Neuron (in vitro differentiated cells): Measurements from ENCODE around the gene TVP23C.

Source experiments
- H2AFZ ChIP-seq: one replicate; pipeline ENCODE4 v1.6.1; 2013; ENCODE audit warnings: low read depth, mild to moderate bottlenecking, inconsistent platforms, low read length, moderate library complexity
- H3K27me3 ChIP-seq: one replicate; pipeline ENCODE4 v1.6.1; 2013; ENCODE audit warnings: low read length; ENCODE audit not compliant: insufficient read depth
- H3K36me3 ChIP-seq: one replicate; pipeline ENCODE4 v1.6.1; 2013; ENCODE audit warnings: low read length; ENCODE audit not compliant: insufficient read depth
- H3K4me1 ChIP-seq: one replicate; pipeline ENCODE4 v1.6.1; 2013; ENCODE audit warnings: low read length; ENCODE audit not compliant: insufficient read depth
- H3K4me3 ChIP-seq: 2 replicates; pipeline ENCODE4 v1.5.1; 2013; ENCODE audit warnings: mild to moderate bottlenecking, low read length, moderate library complexity
- H3K9me3 ChIP-seq: one replicate; pipeline ENCODE4 v1.6.1; 2013; ENCODE audit warnings: low read length

TVP23C gene

GRCh38 chr17:15479703-15480102, 83.6 kb downstream of the TVP23C start:
- Histone ChIP-seq H3K9me3 (peaks cover 1% of the 10 kb centered on the region), H3K27me3 (no peaks in the 10 kb centered on the region), H3K4me1 (no peaks in the 10 kb centered on the region), H3K36me3 (no peaks in the 10 kb centered on the region), H2AFZ (no peak overlapping the region), H3K4me3 (no peak overlapping the region)

GRCh38 chr17:15478845-15479244, 84.4 kb downstream of the TVP23C start:
- Histone ChIP-seq H3K9me3 (peaks cover 1% of the 10 kb centered on the region), H2AFZ (no peak overlapping the region), H3K4me3 (no peak overlapping the region), H3K4me1 (no peaks in the 10 kb centered on the region), H3K36me3 (no peaks in the 10 kb centered on the region), H3K27me3 (no peaks in the 10 kb centered on the region)

DNA sequence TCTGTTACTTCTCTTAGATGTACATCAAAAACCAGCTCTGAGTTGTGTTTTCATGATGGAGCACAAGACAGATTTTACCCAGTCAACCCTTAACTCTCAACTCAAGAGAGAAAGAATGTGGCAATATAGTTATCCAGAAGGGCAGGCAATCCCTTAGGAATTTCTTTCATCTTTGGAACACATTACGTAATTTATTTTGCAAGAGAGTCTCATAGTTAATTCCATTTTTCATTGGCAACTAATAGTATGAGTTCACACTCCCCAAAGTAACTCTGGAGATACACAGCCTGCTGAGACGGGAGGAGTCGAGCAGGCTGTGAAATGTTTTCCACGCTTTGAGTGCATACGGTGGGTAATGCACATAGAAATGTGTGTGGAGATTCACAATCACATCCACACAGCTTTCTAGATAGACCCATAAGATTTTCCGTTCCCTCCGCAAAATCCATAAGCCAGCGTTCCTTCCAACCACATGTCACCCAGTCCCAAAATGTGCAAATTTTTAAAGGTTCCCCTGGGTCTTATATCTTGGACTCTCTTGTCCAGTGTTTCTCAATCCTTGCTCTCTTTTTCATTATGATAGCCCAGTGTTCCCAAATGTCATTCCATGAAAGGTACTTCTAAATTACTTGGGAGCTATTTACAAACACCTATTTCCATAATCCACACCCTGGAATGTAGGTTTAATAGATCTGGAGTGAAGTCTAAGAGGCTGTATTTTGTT, 87.5 kb downstream of the TVP23C start:
- Histone ChIP-seq H3K4me1 (no peaks in the 10 kb centered on the region), H3K36me3 (no peaks in the 10 kb centered on the region), H2AFZ (no peak overlapping the region), H3K9me3 (peaks cover 1% of the 10 kb centered on the region), H3K27me3 (no peaks in the 10 kb centered on the region), H3K4me3 (no peak overlapping the region)

DNA sequence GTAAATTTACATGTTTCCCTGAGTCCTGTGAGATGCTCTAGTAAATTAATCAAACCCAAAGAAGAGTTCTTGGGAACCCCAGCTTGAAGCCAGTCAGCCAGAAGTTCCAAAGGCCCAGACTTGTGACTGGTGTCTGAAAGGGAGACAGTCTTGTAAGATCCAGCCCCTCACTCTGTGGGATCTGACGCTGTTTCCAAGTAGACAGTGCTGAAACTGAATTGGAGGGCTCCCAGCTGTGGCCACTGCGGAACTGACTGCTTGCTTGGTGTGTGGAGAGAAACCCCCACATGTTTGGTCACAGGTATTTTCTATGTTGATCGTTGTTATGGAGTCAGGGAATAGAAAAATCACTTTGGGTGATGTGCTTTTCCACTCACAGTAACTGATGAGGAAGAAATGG, 90.4 kb downstream of the TVP23C start:
- no peaks in the 10 kb centered on the region for H3K36me3 ChIP-seq
- no peak overlapping the region for H2AFZ ChIP-seq
- no peaks in the 10 kb centered on the region for H3K27me3 ChIP-seq
- H3K4me1 ChIP-seq: no peaks in the 10 kb centered on the region
- no peaks in the 10 kb centered on the region for H3K9me3 ChIP-seq
- H3K4me3 ChIP-seq: no peak overlapping the region

DNA sequence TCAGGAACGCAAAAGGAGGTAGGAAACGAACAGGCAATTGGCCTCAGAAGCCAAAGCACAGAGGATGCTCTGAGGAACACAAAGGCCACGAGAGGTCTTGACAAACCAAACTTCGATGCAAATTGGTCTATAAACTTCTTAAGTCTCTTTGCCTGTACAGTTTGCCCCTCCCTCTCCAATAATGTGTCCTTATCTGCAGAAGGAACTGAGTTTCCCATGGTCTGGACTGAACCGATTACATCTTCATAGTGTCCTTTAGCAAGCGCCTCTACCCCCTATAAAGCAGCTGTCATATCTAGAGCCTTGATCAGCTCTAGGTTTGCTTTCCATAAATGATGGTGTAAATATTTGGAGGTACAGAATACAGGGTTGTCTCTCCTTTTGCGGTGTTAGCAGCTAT, 92.7 kb downstream of the TVP23C start:
- Histone ChIP-seq H3K9me3 (no peaks in the 10 kb centered on the region), H3K4me3 (no peak overlapping the region), H3K27me3 (no peaks in the 10 kb centered on the region), H3K36me3 (no peaks in the 10 kb centered on the region), H2AFZ (no peak overlapping the region), H3K4me1 (no peaks in the 10 kb centered on the region)

GRCh38 chr17:15469260-15469659, 94.0 kb downstream of the TVP23C start:
- H2AFZ ChIP-seq: no peak overlapping the region
- no peaks in the 10 kb centered on the region for H3K36me3 ChIP-seq
- H3K4me1 ChIP-seq: no peaks in the 10 kb centered on the region
- no peaks in the 10 kb centered on the region for H3K27me3 ChIP-seq
- H3K9me3 ChIP-seq: no peaks in the 10 kb centered on the region
- no peak overlapping the region for H3K4me3 ChIP-seq

- Histone ChIP-seq H3K4me3 (no peak overlapping the region), H2AFZ (no peak overlapping the region), H3K27me3 (no peaks in the 10 kb centered on the region), H3K9me3 (no peaks in the 10 kb centered on the region), H3K36me3 (no peaks in the 10 kb centered on the region), H3K4me1 (no peaks in the 10 kb centered on the region)
Observed at GRCh38 chr17:15468126-15468525, 95.2 kb downstream of the TVP23C start.

- Histone ChIP-seq H3K36me3 (no peaks in the 10 kb centered on the region), H3K4me1 (no peaks in the 10 kb centered on the region), H3K9me3 (no peaks in the 10 kb centered on the region), H3K4me3 (no peak within 1 kb of the TSS), H2AFZ (no peak within 1 kb of the TSS), H3K27me3 (no peaks in the 10 kb centered on the region)
Observed at GRCh38 chr17:15467592-15467991, 95.7 kb downstream of the TVP23C start, which contains the start of gene CDRT4. Gene CDRT4 (minus strand): TSS chr17:15467621. CDS start chr17:15440238, 27,383 bp downstream.

DNA sequence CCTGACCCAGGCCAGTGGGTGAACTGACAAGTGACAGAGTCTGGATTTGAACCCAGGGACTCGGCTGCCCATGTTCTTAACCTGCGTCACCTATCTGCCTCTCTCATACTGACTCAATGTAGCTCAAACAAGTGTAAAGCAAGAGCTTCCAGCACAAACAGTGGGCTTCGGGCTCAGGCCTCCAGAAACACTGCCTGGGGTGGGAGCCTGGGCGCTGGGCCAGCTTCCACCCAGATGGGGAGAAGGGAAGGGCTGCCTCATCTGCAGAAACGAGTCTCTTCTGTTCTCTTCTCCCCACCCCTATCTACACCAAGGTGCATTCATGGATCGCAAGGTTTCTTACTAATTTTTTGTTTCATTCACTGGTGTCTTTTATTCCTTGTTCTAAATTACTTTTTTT, 97.2 kb downstream of the TVP23C start:
- no peaks in the 10 kb centered on the region for H3K27me3 ChIP-seq
- no peaks in the 10 kb centered on the region for H3K4me1 ChIP-seq
- H3K36me3 ChIP-seq: no peaks in the 10 kb centered on the region
- H3K4me3 ChIP-seq: no peak overlapping the region
- no peak overlapping the region for H2AFZ ChIP-seq
- no peaks in the 10 kb centered on the region for H3K9me3 ChIP-seq

- no peaks in the 10 kb centered on the region for H3K9me3 ChIP-seq
- no peaks in the 10 kb centered on the region for H3K27me3 ChIP-seq
- H3K4me3 ChIP-seq: no peak overlapping the region
- H3K4me1 ChIP-seq: no peaks in the 10 kb centered on the region
- H2AFZ ChIP-seq: no peak overlapping the region
- H3K36me3 ChIP-seq: no peaks in the 10 kb centered on the region
Observed at GRCh38 chr17:15465045-15465701, 98.1 kb downstream of the TVP23C start.

- Histone ChIP-seq H3K9me3 (peaks cover 2% of the 10 kb centered on the region), H2AFZ (no peak overlapping the region), H3K27me3 (no peaks in the 10 kb centered on the region), H3K4me3 (no peak overlapping the region), H3K4me1 (no peaks in the 10 kb centered on the region), H3K36me3 (no peaks in the 10 kb centered on the region)
Observed at GRCh38 chr17:15464231-15464985, 98.9 kb downstream of the TVP23C start.

DNA sequence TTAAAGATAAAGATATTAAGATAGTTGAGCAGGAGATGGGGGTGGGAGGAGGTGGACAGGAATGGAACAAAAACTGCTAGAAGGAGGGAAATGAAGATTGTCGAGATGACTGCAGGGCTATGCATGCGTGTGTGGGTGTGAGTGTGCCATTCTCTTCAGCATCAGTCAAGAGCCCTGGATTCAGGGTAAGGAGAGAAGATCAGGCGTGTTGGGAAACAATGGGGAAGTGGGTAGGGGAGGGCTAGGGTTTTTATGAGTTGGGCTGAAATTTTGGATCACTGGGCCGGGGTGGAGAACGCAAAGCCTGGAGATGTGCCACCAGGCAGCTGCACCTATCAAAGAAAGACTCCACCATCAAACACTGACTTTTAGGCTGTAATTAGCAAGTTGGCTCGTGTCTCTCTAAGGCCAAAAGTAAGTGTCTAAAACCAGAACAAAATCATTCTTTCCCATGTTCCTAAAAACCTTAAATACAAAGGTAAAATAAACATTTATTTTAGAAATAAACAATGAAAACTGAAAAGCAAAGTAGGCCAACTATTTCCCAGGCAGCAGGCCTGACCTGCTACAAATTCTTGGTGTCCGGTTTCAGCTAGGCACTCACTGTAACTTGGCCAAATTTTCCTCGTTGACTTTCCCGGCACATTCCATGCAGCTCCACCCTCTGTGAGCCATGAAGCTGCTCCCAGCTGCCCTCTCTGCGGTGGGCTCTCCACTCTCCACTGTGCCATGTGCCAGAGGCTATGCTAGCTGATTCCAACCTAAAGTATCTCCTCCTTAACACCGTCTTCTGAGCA, 100.1 kb downstream of the TVP23C start:
- no peaks in the 10 kb centered on the region for H3K4me1 ChIP-seq
- no peaks in the 10 kb centered on the region for H3K27me3 ChIP-seq
- H3K36me3 ChIP-seq: no peaks in the 10 kb centered on the region
- no peak overlapping the region for H3K4me3 ChIP-seq
- H2AFZ ChIP-seq: no peak overlapping the region
- peaks cover 2% of the 10 kb centered on the region for H3K9me3 ChIP-seq

GRCh38 chr17:15457723-15458094, 105.6 kb downstream of the TVP23C start:
- Histone ChIP-seq H3K4me3 (no peak overlapping the region), H2AFZ (no peak overlapping the region), H3K9me3 (peaks cover 5% of the 10 kb centered on the region), H3K4me1 (no peaks in the 10 kb centered on the region), H3K36me3 (peaks cover 2% of the 10 kb centered on the region), H3K27me3 (no peaks in the 10 kb centered on the region)
